ENCODE measurements around the gene ARID3C. TPM values are rescaled to one million over a fixed set of nuclear protein-coding genes. Genes with fewer than 3 reads are reported as not detected.

Gene ARID3C
- total RNA-seq, 1 experiment from 2014 or later = not detected

GRCh38 chr9:34590381-34591247, 38.3 kb downstream of the ARID3C start:
- no peaks in the 10 kb centered on the region for H3K36me3 ChIP-seq (ENCODE audit: low read depth)
- H3K27ac ChIP-seq = no peak overlapping the region
- no peaks in the 10 kb centered on the region for H3K79me2 ChIP-seq (ENCODE audit: low read depth)
- no TSS peak for BruUV-seq (replicated peaks)
- no peak overlapping the region for H3K4me2 ChIP-seq
- H3K4me1 ChIP-seq (replicated peaks; ENCODE audit: insufficient read depth) = no peaks in the 10 kb centered on the region
- DNase-seq = no peak
- no peak overlapping the region for H3K4me3 ChIP-seq
- H3K27me3 ChIP-seq (ENCODE audit: insufficient read depth, low read depth) = peaks cover 31% of the 10 kb centered on the region
- H2AFZ ChIP-seq = no peak overlapping the region
- no peaks in the 10 kb centered on the region for H3K9me2 ChIP-seq (ENCODE audit: insufficient read depth)
- CTCF ChIA-PET = interaction anchor here (0.7 to 1.5 kb wide), 3 partner anchors 44 to 216 kb away, joined by 3 to 12 read pairs (median 4); no protein-coding TSS in a partner anchor
- H4K20me1 ChIP-seq (ENCODE audit: insufficient read depth) = no peaks in the 10 kb centered on the region
- intact Hi-C loops (cut with micrococcal nuclease; ENCODE audit: unreplicated experiment) = loop anchor here (1.0 to 2.0 kb wide), 3 partner anchors 42 to 188 kb away; no protein-coding TSS in a partner anchor
- TF ChIP-seq, protein P1, sequence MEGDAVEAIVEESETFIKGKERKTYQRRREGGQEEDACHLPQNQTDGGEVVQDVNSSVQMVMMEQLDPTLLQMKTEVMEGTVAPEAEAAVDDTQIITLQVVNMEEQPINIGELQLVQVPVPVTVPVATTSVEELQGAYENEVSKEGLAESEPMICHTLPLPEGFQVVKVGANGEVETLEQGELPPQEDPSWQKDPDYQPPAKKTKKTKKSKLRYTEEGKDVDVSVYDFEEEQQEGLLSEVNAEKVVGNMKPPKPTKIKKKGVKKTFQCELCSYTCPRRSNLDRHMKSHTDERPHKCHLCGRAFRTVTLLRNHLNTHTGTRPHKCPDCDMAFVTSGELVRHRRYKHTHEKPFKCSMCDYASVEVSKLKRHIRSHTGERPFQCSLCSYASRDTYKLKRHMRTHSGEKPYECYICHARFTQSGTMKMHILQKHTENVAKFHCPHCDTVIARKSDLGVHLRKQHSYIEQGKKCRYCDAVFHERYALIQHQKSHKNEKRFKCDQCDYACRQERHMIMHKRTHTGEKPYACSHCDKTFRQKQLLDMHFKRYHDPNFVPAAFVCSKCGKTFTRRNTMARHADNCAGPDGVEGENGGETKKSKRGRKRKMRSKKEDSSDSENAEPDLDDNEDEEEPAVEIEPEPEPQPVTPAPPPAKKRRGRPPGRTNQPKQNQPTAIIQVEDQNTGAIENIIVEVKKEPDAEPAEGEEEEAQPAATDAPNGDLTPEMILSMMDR (conservative IDR thresholded peaks at IDR 0.05) = no peak
- no peak for TF ChIP-seq EZH2 (IDR thresholded peaks at IDR 0.05; ENCODE audit: low read depth)
- H3F3A ChIP-seq (ENCODE audit: insufficient read depth, low read depth) = no peaks in the 10 kb centered on the region
- POLR2A ChIA-PET (ENCODE audit: unreplicated experiment) = no interaction called here
- H3K9me3 ChIP-seq (ENCODE audit: insufficient read depth, low read depth) = no peaks in the 10 kb centered on the region

DNA sequence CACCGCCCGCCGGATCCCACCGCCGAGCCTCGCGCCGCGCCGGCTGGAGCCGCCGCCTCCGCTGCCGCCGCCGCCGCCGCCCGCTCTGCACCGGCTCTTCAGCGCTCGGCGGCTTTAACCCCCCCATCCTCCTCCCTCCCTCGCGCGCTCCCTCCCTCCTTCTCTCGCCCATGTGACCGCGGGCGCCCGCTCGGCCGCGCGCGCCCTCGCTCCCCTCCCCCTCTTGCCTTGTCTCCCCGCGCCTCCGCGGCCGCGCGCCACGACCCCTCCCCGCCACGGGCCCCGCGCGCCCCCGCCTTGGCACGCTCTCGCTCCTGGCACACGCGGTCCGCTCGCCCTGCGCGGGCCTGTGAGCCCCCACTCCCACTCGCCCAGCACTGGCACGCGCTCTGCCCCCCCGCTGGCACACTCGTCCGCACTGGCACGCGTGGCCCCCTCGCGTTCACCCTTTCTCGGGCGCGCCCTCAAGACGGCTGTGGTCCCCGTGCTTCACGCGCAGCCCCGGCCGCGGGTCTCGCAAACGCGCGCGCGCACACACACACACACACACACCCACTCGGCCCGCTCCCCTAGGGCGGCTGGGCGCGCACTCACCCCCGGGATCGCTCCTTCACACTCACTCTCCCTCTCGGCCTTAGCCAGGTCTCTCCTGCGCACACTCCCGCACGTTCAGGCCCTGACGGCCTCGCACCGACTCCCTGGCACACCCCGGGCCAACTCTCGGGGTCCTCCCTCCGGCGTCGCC, 39.1 kb downstream of the ARID3C start, which contains the start of gene CNTFR:
Gene CNTFR, minus strand, starts transcription at position 89 of the 745 bp plus-strand sequence. CDS start 20,743 bp downstream, outside the sequence.
- H2AFZ ChIP-seq = no peak within 1 kb of the TSS
- no peak for DNase-seq
- H3K9me3 ChIP-seq (ENCODE audit: insufficient read depth, low read depth) = no peaks in the 10 kb centered on the region
- H3K4me1 ChIP-seq (replicated peaks; ENCODE audit: insufficient read depth) = no peaks in the 10 kb centered on the region
- TF ChIP-seq EZH2 (IDR thresholded peaks at IDR 0.05; ENCODE audit: low read depth) = no peak
- TF ChIP-seq, protein P1 (conservative IDR thresholded peaks at IDR 0.05) = no peak
- H3K36me3 ChIP-seq (ENCODE audit: low read depth) = no peaks in the 10 kb centered on the region
- H3K27me3 ChIP-seq (ENCODE audit: insufficient read depth, low read depth) = peaks cover 38% of the 10 kb centered on the region
- POLR2A ChIA-PET (ENCODE audit: unreplicated experiment) = no interaction called here
- intact Hi-C loops (cut with micrococcal nuclease; ENCODE audit: unreplicated experiment) = loop anchor here (2.0 kb wide), 1 partner anchor 187 kb away; no protein-coding TSS in a partner anchor
- H3K79me2 ChIP-seq (ENCODE audit: low read depth) = no peaks in the 10 kb centered on the region
- H3F3A ChIP-seq (ENCODE audit: insufficient read depth, low read depth) = no peaks in the 10 kb centered on the region
- H3K4me2 ChIP-seq = no peak within 1 kb of the TSS
- CTCF ChIA-PET = no interaction called here
- no peak within 1 kb of the TSS for H3K27ac ChIP-seq
- no peak within 1 kb of the TSS for H3K4me3 ChIP-seq
- BruUV-seq (replicated peaks) = no TSS peak
- no peaks in the 10 kb centered on the region for H3K9me2 ChIP-seq (ENCODE audit: insufficient read depth)
- no peaks in the 10 kb centered on the region for H4K20me1 ChIP-seq (ENCODE audit: insufficient read depth)
